Adrenal gland (tissue), 5 donors: ENCODE measurements around the gene DOCK11.

ENCODE experiments used
- POLR2A ChIP-seq, 2 donors: fragments of 450-650 bp; IDR thresholded peaks; one replicate each; pipeline ENCODE4 v1.6.1; 2017; ENCODE audit warnings: antibody characterized with exemption in 2 of 2, mild to moderate bottlenecking in 2 of 2, moderate library complexity in 1 of 2
- TF ChIP-seq, protein P1 (sequence below), 6 experiments: fragments of 450-650 bp in 4 of 6; fragments of 200-600 bp in 2 of 6; sonication (generic) in 1 of 6; IDR thresholded peaks; 1 replicate in 5 of 6; 2 replicates in 1 of 6; pipeline versions ENCODE4 v1.5.1 to v1.8.0; 2016 to 2021; ENCODE audit warnings: antibody characterized with exemption in 6 of 6, mild to moderate bottlenecking in 2 of 6, moderate library complexity in 1 of 6
- donor health status: DM: no; HTN: no; CAD: no.

DNA sequence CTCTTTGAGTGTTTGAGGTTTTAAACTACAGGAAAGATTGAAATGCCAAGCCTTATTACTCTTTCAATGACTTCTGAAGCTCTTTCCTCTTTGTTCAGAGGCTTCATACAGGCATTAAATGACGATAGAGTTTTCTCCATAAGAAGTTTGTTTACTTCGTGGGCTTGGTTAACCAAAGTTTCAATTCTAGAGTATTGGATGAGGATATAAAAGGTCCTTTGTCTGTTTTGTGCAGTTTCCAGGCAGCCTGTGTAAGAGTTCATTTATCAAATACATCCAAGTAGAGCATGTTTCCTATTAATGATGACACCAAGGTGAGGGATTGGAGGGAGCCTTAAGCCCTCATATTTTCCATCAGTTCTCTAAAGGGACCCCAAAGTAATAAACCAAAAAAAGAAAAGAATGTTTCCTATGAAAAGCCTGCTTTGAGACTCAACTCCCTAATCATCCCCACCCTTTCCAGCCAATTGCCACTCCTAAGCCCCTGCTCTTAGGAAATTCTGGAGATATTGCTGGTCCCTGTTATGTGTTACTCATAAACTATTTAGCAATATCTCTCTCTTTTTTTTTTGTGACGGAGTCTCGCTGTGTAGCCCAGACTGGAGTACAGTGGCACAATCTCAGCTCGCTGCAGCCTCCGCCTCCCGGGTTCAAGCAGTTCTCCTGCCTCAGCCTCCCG lies 125.6 kb downstream of the DOCK11 start:
- TF ChIP-seq, protein P1, sequence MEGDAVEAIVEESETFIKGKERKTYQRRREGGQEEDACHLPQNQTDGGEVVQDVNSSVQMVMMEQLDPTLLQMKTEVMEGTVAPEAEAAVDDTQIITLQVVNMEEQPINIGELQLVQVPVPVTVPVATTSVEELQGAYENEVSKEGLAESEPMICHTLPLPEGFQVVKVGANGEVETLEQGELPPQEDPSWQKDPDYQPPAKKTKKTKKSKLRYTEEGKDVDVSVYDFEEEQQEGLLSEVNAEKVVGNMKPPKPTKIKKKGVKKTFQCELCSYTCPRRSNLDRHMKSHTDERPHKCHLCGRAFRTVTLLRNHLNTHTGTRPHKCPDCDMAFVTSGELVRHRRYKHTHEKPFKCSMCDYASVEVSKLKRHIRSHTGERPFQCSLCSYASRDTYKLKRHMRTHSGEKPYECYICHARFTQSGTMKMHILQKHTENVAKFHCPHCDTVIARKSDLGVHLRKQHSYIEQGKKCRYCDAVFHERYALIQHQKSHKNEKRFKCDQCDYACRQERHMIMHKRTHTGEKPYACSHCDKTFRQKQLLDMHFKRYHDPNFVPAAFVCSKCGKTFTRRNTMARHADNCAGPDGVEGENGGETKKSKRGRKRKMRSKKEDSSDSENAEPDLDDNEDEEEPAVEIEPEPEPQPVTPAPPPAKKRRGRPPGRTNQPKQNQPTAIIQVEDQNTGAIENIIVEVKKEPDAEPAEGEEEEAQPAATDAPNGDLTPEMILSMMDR (IDR thresholded peaks at IDR 0.05) = no peak
- TF ChIP-seq POLR2A (IDR thresholded peaks at IDR 0.05) = no peak
